IMR-90 (cell line): ENCODE data around the gene ADCYAP1R1. TPM values are rescaled to one million over a fixed set of nuclear protein-coding genes. Genes with fewer than 3 reads are reported as not detected.

Experiments
- ATAC-seq: fragments of 200-7000 bp; cut with Tn5 transposase; 2 replicates; pipeline ENCODE4 v1.9.1; 2020; ENCODE audit warnings: low read depth, mild to moderate bottlenecking, moderate library complexity
- BruUV-seq: library from RNA; stranded (reverse); fragments of 400-500 nt; replicated peaks from 2 replicates; lab custom pipeline; 2021; lab: Mats Ljungman, UMichigan
- CTCF ChIA-PET: fragments of 300-600 bp; formaldehyde crosslinking; extraction: SDS; loops from one replicate; lab custom pipeline; 2021; ENCODE audit warnings: antibody characterized with exemption; lab: Yijun Ruan, JAX
- POLR2A ChIA-PET: fragments of 300-600 bp; sonication (Branson Sonifier 250); formaldehyde crosslinking; loops from one replicate; lab custom pipeline; 2022; ENCODE audit warnings: antibody characterized with exemption; ENCODE audit not compliant: unreplicated experiment; lab: Charles Lee
- DNase-seq: peaks from one replicate; pipeline ENCODE4 v3.0.0; 2013
- H2AFZ ChIP-seq: replicated peaks from 2 replicates; pipeline ENCODE3; 2013; ENCODE audit warnings: low read length, mild to moderate bottlenecking; ENCODE audit not compliant: poor library complexity
- H2AK5ac ChIP-seq: 2 replicates; pipeline ENCODE4 v1.6.1; 2013; ENCODE audit warnings: low read depth, low read length, inconsistent platforms
- H2AK9ac ChIP-seq: replicated peaks from 2 replicates; pipeline ENCODE3; 2013; ENCODE audit warnings: mild to moderate bottlenecking, low read depth, low read length, moderate library complexity; ENCODE audit not compliant: poor library complexity
- H2BK120ac ChIP-seq: 2 replicates; pipeline ENCODE4 v1.6.1; 2013; ENCODE audit warnings: low read depth, low read length, inconsistent platforms
- H2BK15ac ChIP-seq: 3 replicates; pipeline ENCODE4 v1.6.1; 2013; ENCODE audit warnings: low read depth, low read length, inconsistent platforms
- H2BK20ac ChIP-seq: 2 replicates; pipeline ENCODE4 v1.6.1; 2013; ENCODE audit warnings: low read depth, mild to moderate bottlenecking, inconsistent platforms, low read length, moderate library complexity
- H2BK5ac ChIP-seq: 2 replicates; pipeline ENCODE4 v1.6.1; 2013; ENCODE audit warnings: mild to moderate bottlenecking, low read depth, low read length, inconsistent platforms; ENCODE audit not compliant: poor library complexity, severe bottlenecking
- H3K14ac ChIP-seq: replicated peaks from 2 replicates; pipeline ENCODE4 v1.6.1; 2013; ENCODE audit warnings: low read depth, low read length, inconsistent platforms
- H3K18ac ChIP-seq: 2 replicates; pipeline ENCODE4 v1.6.1; 2013; ENCODE audit warnings: low read depth, low read length, control low read depth
- H3K23ac ChIP-seq: 2 replicates; pipeline ENCODE4 v1.6.1; 2013; ENCODE audit warnings: low read depth, low read length, inconsistent platforms
- H3K27ac ChIP-seq: 2 replicates; pipeline ENCODE4 v1.5.1; 2013; ENCODE audit warnings: mild to moderate bottlenecking, control low read depth, low read length; ENCODE audit not compliant: insufficient read depth
- H3K27me3 ChIP-seq: 2 replicates; pipeline ENCODE4 v1.6.1; 2013; ENCODE audit warnings: low read length; ENCODE audit not compliant: control insufficient read depth, insufficient read depth
- H3K36me3 ChIP-seq: 2 replicates; pipeline ENCODE4 v1.6.1; 2013; ENCODE audit warnings: low read length, mixed read lengths; ENCODE audit not compliant: control insufficient read depth, insufficient read depth
- H3K4ac ChIP-seq: 2 replicates; pipeline ENCODE4 v1.6.1; 2013; ENCODE audit warnings: low read depth, low read length, inconsistent platforms
- H3K4me1 ChIP-seq: 2 replicates; pipeline ENCODE4 v1.6.1; 2013; ENCODE audit warnings: low read length, mixed read lengths; ENCODE audit not compliant: control insufficient read depth, insufficient read depth
- H3K4me2 ChIP-seq: 2 replicates; pipeline ENCODE4 v1.6.1; 2013; ENCODE audit warnings: low read depth, mild to moderate bottlenecking, control low read depth, low read length, moderate library complexity
- H3K4me3 ChIP-seq: 2 replicates; pipeline ENCODE4 v1.5.1; 2013; ENCODE audit warnings: low read depth, mild to moderate bottlenecking, control low read depth, low read length, moderate library complexity; ENCODE audit not compliant: insufficient read depth
- H3K56ac ChIP-seq: 2 replicates; pipeline ENCODE4 v1.6.1; 2013; ENCODE audit warnings: low read length, inconsistent platforms; ENCODE audit not compliant: insufficient read depth; ENCODE audit errors: extremely low read depth
- H3K79me1 ChIP-seq, 2 experiments: 2 replicates each; pipeline ENCODE4 v1.6.1; 2013; ENCODE audit warnings: low read length in 2 of 2, inconsistent platforms in 1 of 2, low read depth in 1 of 2
- H3K9ac ChIP-seq: 2 replicates; pipeline ENCODE4 v1.6.1; 2013; ENCODE audit warnings: low read depth, low read length, control low read depth
- H3K9me1 ChIP-seq: 2 replicates; pipeline ENCODE4 v1.6.1; 2013; ENCODE audit warnings: low read length, inconsistent platforms; ENCODE audit not compliant: insufficient read depth
- H3K9me3 ChIP-seq: 2 replicates; pipeline ENCODE4 v1.6.1; 2013; ENCODE audit warnings: low read length; ENCODE audit not compliant: control insufficient read depth, insufficient read depth
- H4K20me1 ChIP-seq: 2 replicates; pipeline ENCODE4 v1.6.1; 2013; ENCODE audit warnings: low read length, inconsistent platforms; ENCODE audit not compliant: insufficient read depth
- H4K5ac ChIP-seq: 2 replicates; pipeline ENCODE4 v1.6.1; 2013; ENCODE audit warnings: mild to moderate bottlenecking, low read depth, low read length, control low read depth
- H4K8ac ChIP-seq, 2 experiments: 2 replicates each; pipeline ENCODE4 v1.6.1; 2013; ENCODE audit warnings: low read depth in 2 of 2, low read length in 2 of 2, control low read depth in 1 of 2, inconsistent platforms in 1 of 2
- H4K91ac ChIP-seq: 2 replicates; pipeline ENCODE4 v1.6.1; 2013; ENCODE audit warnings: low read depth, low read length, inconsistent platforms; ENCODE audit not compliant: insufficient read depth
- CHD1 ChIP-seq: IDR thresholded peaks from 2 replicates; pipeline ENCODE4 v1.6.1; 2012; ENCODE audit warnings: low read depth, low read length, improper control_type of control experiment
- WGBS, 2 experiments: methylation state at CpG; one replicate each; pipeline versions ENCODE4 v1.1.5 to v1.1.7; 2013; ENCODE audit warnings: missing lambda C conversion rate in 2 of 2; ENCODE audit not compliant: insufficient read length in 1 of 2; ENCODE audit errors: extremely low coverage in 2 of 2; 5-methylcytosine and 5-hydroxymethylcytosine counted together
- dilution Hi-C: fragments of 300-500 bp; cut with HindIII; formaldehyde crosslinking; loops from one replicate; pipeline ENCODE4 v1.14.3; 2018; ENCODE audit warnings: low sequenced_read_pairs; ENCODE audit not compliant: unreplicated experiment
- in situ Hi-C: fragments of 300-500 bp; cut with MboI; formaldehyde crosslinking; loops from 3 replicates; pipeline ENCODE4 v1.14.3; 2019; ENCODE audit warnings: low sequenced_read_pairs, inconsistent platforms, mixed read lengths
- intact Hi-C: fragments of 100-400 bp; cut with micrococcal nuclease; formaldehyde crosslinking; loops from 2 replicates; pipeline ENCODE4 v1.10.0; 2022
- polyA plus RNA-seq, 3 experiments: library from polyadenylated mRNA; depleted of rRNA; stranded (reverse); fragments of >200 nt; gene quantifications; 2 replicates each; pipeline ENCODE4 v1.2.3, GENCODE V29; 2012; ENCODE audit warnings: low replicate concordance in 1 of 3
- total RNA-seq: library from RNA; depleted of rRNA; stranded (reverse); fragments of >200 nt; gene quantifications from 2 replicates; pipeline ENCODE4 v1.2.3, GENCODE V29; 2012

ADCYAP1R1 gene
- total and polyA plus RNA-seq, 2 of the 4 experiments (the other 2 are of a cell fraction), result not detected

DNA sequence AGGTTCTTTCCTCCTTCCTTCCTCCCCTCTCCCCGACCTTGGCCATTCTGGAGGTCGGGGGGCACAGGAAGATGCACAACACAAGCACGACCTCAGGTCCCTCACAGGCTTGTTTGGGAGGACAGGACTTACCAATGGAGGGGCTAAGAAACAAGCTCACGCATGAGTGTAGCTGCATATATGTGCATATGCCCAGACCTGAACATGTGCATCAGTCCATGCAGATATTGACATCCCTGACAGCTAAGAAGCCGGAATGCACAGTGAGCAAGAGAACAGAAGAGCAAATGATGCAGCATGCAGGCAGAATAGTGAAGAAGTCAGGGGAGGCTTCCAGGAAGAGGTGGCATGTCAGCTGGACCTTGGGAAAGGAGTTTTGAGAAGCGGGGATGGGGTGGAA, 28.7 kb downstream of the ADCYAP1R1 start:
- H2BK120ac ChIP-seq, result no peak overlapping the region
- no peak overlapping the region for H4K8ac ChIP-seq
- ATAC-seq, result no peak
- H4K20me1 ChIP-seq, result no peaks in the 10 kb centered on the region
- H3K56ac ChIP-seq, result no peak overlapping the region
- no peak overlapping the region for H4K5ac ChIP-seq
- H3K36me3 ChIP-seq, result no peaks in the 10 kb centered on the region
- H3K27ac ChIP-seq, result no peak overlapping the region
- dilution Hi-C loops, result no loop called here
- no TSS peak for BruUV-seq
- WGBS, 2 experiments, result 52% methylated on average over 2 of the region's 6 CpGs; no CpG with 5 or more reads in 1 of the 2 experiments
- H2AK5ac ChIP-seq, result no peak overlapping the region
- H4K91ac ChIP-seq, result no peak overlapping the region
- CTCF ChIA-PET, result no interaction called here
- no peaks in the 10 kb centered on the region for H3K4me1 ChIP-seq
- no peak overlapping the region for H2BK5ac ChIP-seq
- DNase-seq, result no peak
- TF ChIP-seq CHD1, result no peak
- no peaks in the 10 kb centered on the region for H3K79me1 ChIP-seq
- H3K27me3 ChIP-seq, result peaks cover 7% of the 10 kb centered on the region
- H3K14ac ChIP-seq, result no peak overlapping the region
- H3K18ac ChIP-seq, result no peak overlapping the region
- H3K9me1 ChIP-seq, result peaks cover 5% of the 10 kb centered on the region; the same call in 1 of the 2 replicates
- no peak overlapping the region for H2AFZ ChIP-seq
- in situ Hi-C loops, result no loop called here
- no peak overlapping the region for H2BK15ac ChIP-seq
- H2BK20ac ChIP-seq, result no peak overlapping the region
- POLR2A ChIA-PET, result no interaction called here
- no peaks in the 10 kb centered on the region for H3K9me3 ChIP-seq
- H3K4me2 ChIP-seq, result no peak overlapping the region
- intact Hi-C loops, result no loop called here
- no peak overlapping the region for H3K9ac ChIP-seq
- H3K23ac ChIP-seq, result no peak overlapping the region
- H2AK9ac ChIP-seq, result no peak overlapping the region
- H3K4ac ChIP-seq, result no peak overlapping the region
- no peak overlapping the region for H3K4me3 ChIP-seq
